Naive thymus-derived CD4-positive, alpha-beta T cell (primary cell): ENCODE measurements around the gene GNB5. TPM values are rescaled to one million over a fixed set of nuclear protein-coding genes. Genes with fewer than 3 reads are reported as not detected.
A peak's percentile ranks its signal among the peaks of the same experiment; 100 is the strongest.

Source experiments
- ATAC-seq: fragments of 150-1000 bp; cut with Tn5 transposase; 2 replicates; pipeline ENCODE4 v1.10.0; 2021; ENCODE audit warnings: mild to moderate bottlenecking, moderate library complexity
- CTCF ChIA-PET: fragments of 350-600 bp; sonication (Branson Sonifier 250); formaldehyde crosslinking; loops from one replicate; lab custom pipeline; 2021; ENCODE audit warnings: antibody characterized with exemption; lab: Charles Lee
- POLR2A ChIA-PET: fragments of 350-600 bp; sonication (Branson Sonifier 250); formaldehyde crosslinking; loops from one replicate; lab custom pipeline; 2021; ENCODE audit warnings: antibody characterized with exemption, inconsistent platforms; lab: Charles Lee
- DNase-seq, 9 donors: peaks; one replicate each; pipeline versions ENCODE4 v3.0.0 to v3.0.0-alpha.2; 2020 to 2022; ENCODE audit warnings: mixed read lengths in 1 of 9
- H3K27ac ChIP-seq: one replicate; pipeline ENCODE4 v1.7.0; 2013; ENCODE audit warnings: mild to moderate bottlenecking, low read depth, low read length, moderate library complexity
- H3K27me3 ChIP-seq, 2 donors: one replicate each; pipeline ENCODE4 v1.7.0; 2013; ENCODE audit warnings: low read length in 2 of 2, mild to moderate bottlenecking in 2 of 2, moderate library complexity in 2 of 2; ENCODE audit not compliant: control insufficient read depth in 2 of 2, insufficient read depth in 2 of 2
- H3K36me3 ChIP-seq, 3 experiments: 1 replicate in 2 of 3; 2 replicates in 1 of 3; pipeline ENCODE4 v1.7.0; 2013; ENCODE audit warnings: low read length in 3 of 3, mild to moderate bottlenecking in 3 of 3, moderate library complexity in 1 of 3; ENCODE audit not compliant: insufficient read depth in 3 of 3, control insufficient read depth in 2 of 3
- H3K4me1 ChIP-seq, 2 donors: one replicate each; pipeline ENCODE4 v1.7.0; 2013; ENCODE audit warnings: low read length in 2 of 2, mild to moderate bottlenecking in 2 of 2, moderate library complexity in 1 of 2; ENCODE audit not compliant: control insufficient read depth in 2 of 2, insufficient read depth in 2 of 2
- H3K4me3 ChIP-seq: 2 replicates; pipeline ENCODE4 v1.7.0; 2013; ENCODE audit warnings: mild to moderate bottlenecking, low read length
- H3K9me3 ChIP-seq, 3 experiments: 1 replicate in 2 of 3; 2 replicates in 1 of 3; pipeline ENCODE4 v1.7.0; 2013; ENCODE audit warnings: low read length in 3 of 3; ENCODE audit not compliant: control insufficient read depth in 2 of 3
- H3K27ac Mint-ChIP-seq, 9 donors: one replicate each; pipeline ENCODE4 v1.8.0; 2020 to 2022; ENCODE audit warnings: mixed read lengths in 9 of 9, mild to moderate bottlenecking in 8 of 9, moderate library complexity in 5 of 9, inconsistent platforms in 2 of 9
- H3K27me3 Mint-ChIP-seq, 5 donors: one replicate each; pipeline ENCODE4 v1.8.0; 2021 to 2022; ENCODE audit warnings: mixed read lengths in 5 of 5, mild to moderate bottlenecking in 1 of 5
- H3K36me3 Mint-ChIP-seq, 5 donors: one replicate each; pipeline ENCODE4 v1.8.0; 2020 to 2022; ENCODE audit warnings: mixed read lengths in 5 of 5, mild to moderate bottlenecking in 3 of 5, inconsistent platforms in 1 of 5
- H3K4me1 Mint-ChIP-seq, 7 donors: one replicate each; pipeline ENCODE4 v1.8.0; 2020 to 2022; ENCODE audit warnings: mixed read lengths in 7 of 7, mild to moderate bottlenecking in 3 of 7, inconsistent platforms in 1 of 7
- H3K4me3 Mint-ChIP-seq, 10 donors: one replicate each; pipeline ENCODE4 v1.8.0; 2020 to 2022; ENCODE audit warnings: mild to moderate bottlenecking in 10 of 10, mixed read lengths in 10 of 10, moderate library complexity in 6 of 10, inconsistent platforms in 2 of 10
- H3K9me3 Mint-ChIP-seq, 11 donors: one replicate each; pipeline ENCODE4 v1.8.0; 2020 to 2022; ENCODE audit warnings: mixed read lengths in 11 of 11, mild to moderate bottlenecking in 4 of 11, inconsistent platforms in 1 of 11, moderate library complexity in 1 of 11
- intact Hi-C, 2 donors: fragments of 100-400 bp; cut with micrococcal nuclease; formaldehyde crosslinking; loops; one replicate each; pipeline ENCODE4 v1.15.1; 2023
- polyA plus RNA-seq, 2 donors: library from polyadenylated mRNA; unstranded; fragments of 300-500 nt; fragmentation: Illumina TruSeq; gene quantifications; one replicate each; pipeline ENCODE4 v1.2.3, GENCODE V29; 2021
- total RNA-seq, 6 experiments: library from RNA in 5 of 6; stranded (reverse) in 5 of 6; gene quantifications; 1 replicate in 5 of 6; 2 replicates in 1 of 6; pipeline ENCODE4 v1.2.3 and lab custom pipeline; 2021 to 2026

Gene GNB5
- total and polyA plus RNA-seq, 7 experiments from 2014 or later, result 35.1 to 80.0 (median 49.0) TPM

- H3K27me3 Mint-ChIP-seq, result no peaks in the 10 kb centered on the region
- CTCF ChIA-PET, result interaction anchor here (0.6 to 2.0 kb wide), 3 partner anchors 10 to 98 kb away, joined by 4 to 6 read pairs (median 5); no protein-coding TSS in a partner anchor
- H3K4me1 Mint-ChIP-seq, result peaks cover 0 to 12% (median 2%) of the 10 kb centered on the region in 7 donors
- POLR2A ChIA-PET, result interaction anchor here (0.6 to 0.9 kb wide), 2 partner anchors 186 to 210 kb away, joined by 3 read pairs; partner anchors contain the start of gene LEO1
- H3K27ac ChIP-seq, result no peak overlapping the region
- H3K4me1 ChIP-seq, result no peaks in the 10 kb centered on the region
- H3K36me3 Mint-ChIP-seq, result peaks cover 4 to 49% (median 24%) of the 10 kb centered on the region in 5 donors
- H3K27me3 ChIP-seq, result no peaks in the 10 kb centered on the region
- H3K27ac Mint-ChIP-seq, result peak overlapping the region in 1 of 9 donors; percentile 43
- no peak for ATAC-seq
- no peaks in the 10 kb centered on the region for H3K9me3 Mint-ChIP-seq
- no peak overlapping the region for H3K4me3 ChIP-seq
- no peaks in the 10 kb centered on the region for H3K9me3 ChIP-seq
- no peak for DNase-seq
- intact Hi-C loops, result no loop called here
- no peak overlapping the region for H3K4me3 Mint-ChIP-seq
- peaks cover 0 to 47% (median 9%) of the 10 kb centered on the region in 3 experiments for H3K36me3 ChIP-seq
Measured at GRCh38 chr15:52158084-52158765, 33.0 kb downstream of the GNB5 start.

DNA sequence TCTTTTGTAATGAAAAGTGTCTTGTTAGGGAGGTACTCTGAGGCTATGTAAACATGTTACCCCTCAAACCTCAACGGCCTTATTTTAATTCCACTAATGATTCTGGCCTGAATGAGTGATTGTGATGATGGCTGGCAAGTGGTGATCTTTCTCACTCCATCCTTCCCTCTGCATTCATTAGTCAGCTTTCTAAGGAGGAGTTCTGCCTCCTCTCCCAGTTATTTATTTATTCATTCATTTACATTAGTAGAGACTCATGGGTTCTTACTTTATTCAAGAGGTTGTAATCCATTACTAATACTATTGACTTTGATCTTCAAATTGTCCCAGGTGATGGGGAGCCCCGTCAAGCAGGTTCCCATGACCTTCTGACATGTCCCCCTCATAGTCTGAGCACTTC, 35.3 kb downstream of the GNB5 start:
- Mint-ChIP-seq H3K27ac (no peak overlapping the region), H3K4me3 (no peak overlapping the region), H3K27me3 (no peaks in the 10 kb centered on the region), H3K4me1 (peaks cover 0 to 10% (median 2%) of the 10 kb centered on the region in 7 donors), H3K36me3 (peaks cover 4 to 47% (median 21%) of the 10 kb centered on the region in 5 donors), H3K9me3 (no peaks in the 10 kb centered on the region)
- Histone ChIP-seq H3K36me3 (peaks cover under 1 to 43% (median 4%) of the 10 kb centered on the region in 3 experiments), H3K27me3 (no peaks in the 10 kb centered on the region), H3K9me3 (no peaks in the 10 kb centered on the region), H3K27ac (no peak overlapping the region), H3K4me1 (no peaks in the 10 kb centered on the region), H3K4me3 (no peak overlapping the region)
- CTCF ChIA-PET, result no interaction called here
- ATAC-seq, result no peak
- intact Hi-C loops, result no loop called here
- POLR2A ChIA-PET, result no interaction called here
- no peak for DNase-seq

- H3K36me3 ChIP-seq, result peaks cover 5 to 46% (median 8%) of the 10 kb centered on the region in 3 experiments
- no peaks in the 10 kb centered on the region for H3K27me3 Mint-ChIP-seq
- ChIA-PET POLR2A (no interaction called here), CTCF (interaction anchor here (0.8 kb wide), 1 partner anchor 72 kb away, joined by 4 read pairs; no protein-coding TSS in a partner anchor)
- H3K27me3 ChIP-seq, result no peaks in the 10 kb centered on the region
- peaks cover 0 to 10% (median 2%) of the 10 kb centered on the region in 7 donors for H3K4me1 Mint-ChIP-seq
- no peaks in the 10 kb centered on the region for H3K9me3 ChIP-seq
- H3K36me3 Mint-ChIP-seq, result peaks cover 4 to 49% (median 18%) of the 10 kb centered on the region in 5 donors
- no peak overlapping the region for H3K27ac ChIP-seq
- H3K9me3 Mint-ChIP-seq, result peaks cover 0 to 2% (median 0%) of the 10 kb centered on the region in 11 donors
- no peak overlapping the region for H3K4me3 ChIP-seq
- ATAC-seq (no peak), DNase-seq (no peak)
- no peak overlapping the region for H3K27ac Mint-ChIP-seq
- H3K4me1 ChIP-seq, result no peaks in the 10 kb centered on the region
- intact Hi-C loops, result no loop called here
- H3K4me3 Mint-ChIP-seq, result no peak overlapping the region
Measured at GRCh38 chr15:52154896-52155865, 36.0 kb downstream of the GNB5 start.

- ATAC-seq, result no peak
- peaks cover 0 to 7% (median 2%) of the 10 kb centered on the region in 7 donors for H3K4me1 Mint-ChIP-seq
- no peak overlapping the region for H3K4me3 Mint-ChIP-seq
- Histone ChIP-seq H3K9me3 (no peaks in the 10 kb centered on the region), H3K4me3 (no peak overlapping the region), H3K4me1 (no peaks in the 10 kb centered on the region), H3K27me3 (no peaks in the 10 kb centered on the region), H3K36me3 (peaks cover 7 to 49% (median 10%) of the 10 kb centered on the region in 3 experiments), H3K27ac (no peak overlapping the region)
- ChIA-PET POLR2A (interaction anchor here (0.5 kb wide), 1 partner anchor 73 kb away, joined by 4 read pairs; no protein-coding TSS in a partner anchor), CTCF (interaction anchor here (0.8 kb wide), 1 partner anchor 73 kb away, joined by 4 read pairs; no protein-coding TSS in a partner anchor)
- no peaks in the 10 kb centered on the region for H3K27me3 Mint-ChIP-seq
- DNase-seq, result no peak
- H3K27ac Mint-ChIP-seq, result peak overlapping the region in 2 of 9 donors; percentile 43 to 56
- peaks cover 7 to 49% (median 19%) of the 10 kb centered on the region in 5 donors for H3K36me3 Mint-ChIP-seq
- intact Hi-C loops, result no loop called here
- peaks cover 0 to 2% (median 0%) of the 10 kb centered on the region in 11 donors for H3K9me3 Mint-ChIP-seq
Measured at GRCh38 chr15:52153900-52154895, 37.0 kb downstream of the GNB5 start.

DNA sequence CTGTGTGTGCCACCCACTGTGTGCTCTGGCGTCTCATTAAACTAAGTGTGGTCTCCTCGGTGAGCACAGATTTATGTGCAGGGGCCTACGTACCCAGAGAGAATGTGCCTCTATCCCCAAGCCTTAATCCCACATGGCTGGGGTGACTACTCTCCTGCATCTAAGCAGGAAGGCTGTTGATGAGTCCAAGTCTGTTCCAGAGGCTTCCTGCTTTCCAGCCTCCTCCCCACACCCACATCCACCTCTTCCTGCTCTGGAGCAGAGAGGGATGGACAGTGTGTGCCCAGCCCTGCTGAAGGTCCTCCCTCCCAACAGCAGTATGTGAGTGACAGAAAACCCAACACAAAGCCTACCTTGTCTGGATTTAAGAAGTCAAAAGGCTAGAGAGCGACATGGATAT, 39.8 kb downstream of the GNB5 start:
- Mint-ChIP-seq H3K36me3 (peaks cover 7 to 66% (median 25%) of the 10 kb centered on the region in 5 donors), H3K4me1 (peaks cover 0 to 6% (median 3%) of the 10 kb centered on the region in 7 donors), H3K9me3 (peaks cover 0 to 2% (median 0%) of the 10 kb centered on the region in 11 donors), H3K27ac (no peak overlapping the region), H3K4me3 (no peak overlapping the region), H3K27me3 (no peaks in the 10 kb centered on the region)
- intact Hi-C loops, result no loop called here
- ChIA-PET CTCF (no interaction called here), POLR2A (no interaction called here)
- no peaks in the 10 kb centered on the region for H3K27me3 ChIP-seq
- H3K4me1 ChIP-seq, result no peaks in the 10 kb centered on the region
- no peak overlapping the region for H3K4me3 ChIP-seq
- DNase-seq, result no peak
- no peak for ATAC-seq
- H3K27ac ChIP-seq, result no peak overlapping the region
- no peaks in the 10 kb centered on the region for H3K9me3 ChIP-seq
- peaks cover 15 to 64% (median 16%) of the 10 kb centered on the region in 3 experiments for H3K36me3 ChIP-seq
